Measurements from ENCODE around the gene UNC13A.

DNA sequence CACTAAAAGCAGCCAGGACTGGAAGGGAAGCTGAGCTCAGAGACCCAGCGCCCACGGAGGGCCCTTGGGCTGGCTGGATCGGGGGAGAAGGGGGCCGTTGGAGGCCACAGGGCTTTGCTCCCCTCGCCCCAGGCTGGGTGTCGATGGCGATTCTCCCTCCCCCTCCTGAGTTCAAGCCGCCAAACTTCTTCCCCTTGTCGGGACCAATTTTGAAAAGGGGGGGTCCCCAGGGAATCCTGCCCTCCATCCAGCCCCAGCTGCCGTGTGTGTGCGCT is 71.5 kb downstream of the UNC13A start:
- TF ChIP-seq POLR2AphosphoS5 (IDR thresholded peaks at IDR 0.05; ENCODE audit: low read depth, low read length) (no peak), TAF1 (IDR thresholded peaks at IDR 0.05; ENCODE audit: borderline replicate concordance, insufficient read depth, low read length) (no peak)
- TF ChIP-seq, protein P1, sequence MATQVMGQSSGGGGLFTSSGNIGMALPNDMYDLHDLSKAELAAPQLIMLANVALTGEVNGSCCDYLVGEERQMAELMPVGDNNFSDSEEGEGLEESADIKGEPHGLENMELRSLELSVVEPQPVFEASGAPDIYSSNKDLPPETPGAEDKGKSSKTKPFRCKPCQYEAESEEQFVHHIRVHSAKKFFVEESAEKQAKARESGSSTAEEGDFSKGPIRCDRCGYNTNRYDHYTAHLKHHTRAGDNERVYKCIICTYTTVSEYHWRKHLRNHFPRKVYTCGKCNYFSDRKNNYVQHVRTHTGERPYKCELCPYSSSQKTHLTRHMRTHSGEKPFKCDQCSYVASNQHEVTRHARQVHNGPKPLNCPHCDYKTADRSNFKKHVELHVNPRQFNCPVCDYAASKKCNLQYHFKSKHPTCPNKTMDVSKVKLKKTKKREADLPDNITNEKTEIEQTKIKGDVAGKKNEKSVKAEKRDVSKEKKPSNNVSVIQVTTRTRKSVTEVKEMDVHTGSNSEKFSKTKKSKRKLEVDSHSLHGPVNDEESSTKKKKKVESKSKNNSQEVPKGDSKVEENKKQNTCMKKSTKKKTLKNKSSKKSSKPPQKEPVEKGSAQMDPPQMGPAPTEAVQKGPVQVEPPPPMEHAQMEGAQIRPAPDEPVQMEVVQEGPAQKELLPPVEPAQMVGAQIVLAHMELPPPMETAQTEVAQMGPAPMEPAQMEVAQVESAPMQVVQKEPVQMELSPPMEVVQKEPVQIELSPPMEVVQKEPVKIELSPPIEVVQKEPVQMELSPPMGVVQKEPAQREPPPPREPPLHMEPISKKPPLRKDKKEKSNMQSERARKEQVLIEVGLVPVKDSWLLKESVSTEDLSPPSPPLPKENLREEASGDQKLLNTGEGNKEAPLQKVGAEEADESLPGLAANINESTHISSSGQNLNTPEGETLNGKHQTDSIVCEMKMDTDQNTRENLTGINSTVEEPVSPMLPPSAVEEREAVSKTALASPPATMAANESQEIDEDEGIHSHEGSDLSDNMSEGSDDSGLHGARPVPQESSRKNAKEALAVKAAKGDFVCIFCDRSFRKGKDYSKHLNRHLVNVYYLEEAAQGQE (IDR thresholded peaks at IDR 0.05; ENCODE audit: insufficient read depth in 1 of 2, low read depth in 2 of 2, low read length in 2 of 2), result no peak

Data from PFSK-1 (cell line).